ENCODE results near the gene RNF208.

RNF208 gene

DNA sequence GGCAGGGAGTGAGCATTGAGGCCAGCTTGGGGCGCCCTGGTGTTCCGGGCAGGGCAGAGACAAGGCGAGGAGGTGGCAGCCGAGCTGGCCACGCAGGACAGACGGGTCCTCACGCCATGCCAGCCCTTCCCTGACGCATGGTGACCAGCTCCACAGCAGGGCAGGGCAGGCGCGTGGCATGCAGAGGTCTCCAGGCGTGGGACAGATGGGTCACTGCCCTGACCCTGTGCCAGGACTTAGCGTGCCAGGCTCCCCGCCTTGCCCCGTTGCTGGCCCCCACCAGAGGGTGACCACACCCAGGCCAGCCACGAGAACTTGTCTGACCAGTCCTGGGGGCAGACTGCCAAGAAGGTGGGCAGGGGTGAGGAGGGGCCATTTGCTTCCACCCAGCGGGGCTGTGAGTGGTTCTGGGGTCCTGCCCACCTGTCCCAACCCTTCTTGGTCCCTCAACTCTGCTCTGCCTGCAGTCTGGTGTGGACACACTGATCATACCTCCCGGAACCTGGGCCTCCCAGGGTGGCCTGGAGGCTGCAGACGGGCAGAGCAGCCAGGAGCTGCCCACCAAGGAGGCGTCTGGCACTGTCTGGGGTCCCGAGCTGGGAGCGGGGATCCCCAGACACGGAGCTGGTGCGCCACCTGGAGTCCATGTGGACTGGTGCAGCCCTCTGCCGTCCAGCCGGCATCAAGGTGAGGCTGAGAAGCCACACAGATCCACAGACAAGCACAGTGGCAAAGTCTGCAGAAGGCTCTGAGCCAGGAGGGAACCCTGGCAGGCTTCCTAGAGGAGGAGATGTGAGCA, 5.2 kb upstream of the RNF208 start, which contains the start of gene RNF224:
Gene RNF224 (plus strand): TSS at position 449 of the 799 bp plus-strand sequence. CDS start 834 bp downstream, outside the sequence.
- peak; percentile 90 for DNase-seq (ENCODE audit: low spot score)

DNA sequence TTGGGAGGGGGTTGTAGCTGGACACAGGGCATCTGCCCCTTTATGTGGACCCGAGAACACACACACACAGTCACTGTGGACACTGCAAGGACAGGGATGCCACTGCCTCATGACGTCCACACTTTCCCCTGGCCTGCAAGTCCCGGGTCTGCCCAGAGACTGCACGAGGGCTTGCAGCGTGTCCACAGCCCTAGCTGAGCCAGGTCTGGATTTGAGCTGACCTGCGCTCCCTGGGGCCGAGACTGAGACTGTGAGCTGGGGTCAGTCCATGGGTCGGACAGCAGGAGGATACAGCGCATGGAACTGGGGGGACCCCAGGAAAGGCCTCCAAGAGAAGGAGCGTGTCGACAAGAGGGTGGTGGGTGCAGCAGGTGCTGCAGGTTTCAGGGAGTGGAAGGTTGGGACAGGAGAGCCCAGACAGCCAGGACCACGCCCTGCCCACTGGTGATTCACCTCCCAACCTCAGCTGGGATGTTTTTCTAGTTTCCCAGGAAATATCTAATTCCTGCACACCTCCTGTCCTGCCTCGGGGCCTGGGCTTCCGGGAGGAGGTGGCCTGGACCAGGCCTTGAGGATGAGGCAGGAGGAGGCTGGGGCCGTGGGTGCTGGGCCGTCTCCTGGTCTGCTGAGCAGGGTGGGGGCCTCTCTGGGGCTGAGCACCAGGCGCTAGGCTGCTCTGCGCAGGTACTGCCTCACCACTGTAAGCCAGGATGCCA, 4.5 kb upstream of the RNF208 start:
- DNase-seq (ENCODE audit: low spot score) = no peak

DNA sequence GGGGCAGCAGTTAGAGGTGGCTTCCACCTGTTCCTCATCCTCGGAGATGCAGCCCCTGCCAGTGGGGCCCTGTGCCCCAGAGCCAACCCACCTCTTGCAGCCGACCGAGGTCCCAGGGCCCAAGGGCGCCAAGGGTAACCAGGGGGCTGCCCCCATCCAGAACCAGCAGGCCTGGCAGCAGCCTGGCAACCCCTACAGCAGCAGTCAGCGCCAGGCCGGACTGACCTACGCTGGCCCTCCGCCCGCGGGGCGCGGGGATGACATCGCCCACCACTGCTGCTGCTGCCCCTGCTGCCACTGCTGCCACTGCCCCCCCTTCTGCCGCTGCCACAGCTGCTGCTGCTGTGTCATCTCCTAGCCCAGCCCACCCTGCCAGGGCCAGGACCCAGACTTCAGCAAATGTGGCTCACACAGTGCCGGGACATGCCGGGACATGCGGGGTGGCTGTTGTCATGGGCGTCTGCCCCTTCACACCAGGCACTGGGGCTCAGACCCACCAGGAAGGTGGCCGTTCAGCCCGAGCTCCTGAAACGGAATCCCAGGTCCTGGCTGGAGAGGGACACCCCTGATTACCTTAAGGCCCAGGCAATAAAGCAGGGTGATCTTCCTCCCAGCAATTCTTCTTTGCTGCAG, 3.8 kb upstream of the RNF208 start:
- DNase-seq (ENCODE audit: low spot score) = no peak

DNA sequence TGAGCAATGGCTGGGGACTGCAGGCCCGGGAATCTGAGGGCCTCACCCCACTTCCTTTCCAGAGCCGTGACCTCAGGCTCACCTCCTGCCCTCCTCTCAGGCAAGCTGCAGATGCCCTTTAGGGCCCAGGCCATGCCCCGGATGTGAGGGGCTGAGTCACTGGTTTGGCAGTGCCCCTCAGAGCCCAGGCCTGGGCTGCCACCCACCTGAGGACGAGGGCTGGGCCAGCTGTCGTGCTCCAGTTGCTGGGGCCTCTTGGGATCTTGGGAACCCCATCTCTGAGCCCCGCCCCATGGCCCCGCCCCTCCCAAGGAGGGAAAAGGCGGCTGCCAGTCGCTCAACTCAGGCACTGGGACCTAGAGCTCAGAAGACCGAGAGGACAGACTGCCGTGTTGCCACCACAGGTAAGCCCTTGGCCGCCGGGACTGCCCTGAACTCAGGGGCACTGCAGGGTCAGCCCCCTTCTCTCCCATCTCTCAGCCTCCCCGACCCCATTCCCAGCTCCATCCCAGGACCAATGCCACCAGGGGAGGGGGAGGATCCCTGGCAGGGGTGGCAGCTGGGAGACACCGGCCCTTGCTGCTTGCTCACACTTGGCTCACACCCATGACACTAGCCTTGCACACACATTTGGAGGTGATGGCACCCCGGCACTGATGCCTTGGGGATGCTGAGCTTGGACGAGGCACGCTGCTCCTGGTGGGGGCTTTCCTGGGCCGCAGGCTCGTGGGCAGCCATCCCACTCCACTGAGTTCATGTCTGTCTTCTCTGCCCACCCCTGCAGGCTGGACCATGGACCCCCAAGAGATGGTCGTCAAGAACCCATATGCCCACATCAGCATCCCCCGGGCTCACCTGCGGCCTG, 3.0 kb upstream of the RNF208 start, which contains the start of gene CYSRT1:
Gene CYSRT1 (plus strand): TSS at position 345 of the 865 bp plus-strand sequence. CDS start 448 bp downstream, at position 793.
- no peak for DNase-seq (ENCODE audit: low spot score)

DNA sequence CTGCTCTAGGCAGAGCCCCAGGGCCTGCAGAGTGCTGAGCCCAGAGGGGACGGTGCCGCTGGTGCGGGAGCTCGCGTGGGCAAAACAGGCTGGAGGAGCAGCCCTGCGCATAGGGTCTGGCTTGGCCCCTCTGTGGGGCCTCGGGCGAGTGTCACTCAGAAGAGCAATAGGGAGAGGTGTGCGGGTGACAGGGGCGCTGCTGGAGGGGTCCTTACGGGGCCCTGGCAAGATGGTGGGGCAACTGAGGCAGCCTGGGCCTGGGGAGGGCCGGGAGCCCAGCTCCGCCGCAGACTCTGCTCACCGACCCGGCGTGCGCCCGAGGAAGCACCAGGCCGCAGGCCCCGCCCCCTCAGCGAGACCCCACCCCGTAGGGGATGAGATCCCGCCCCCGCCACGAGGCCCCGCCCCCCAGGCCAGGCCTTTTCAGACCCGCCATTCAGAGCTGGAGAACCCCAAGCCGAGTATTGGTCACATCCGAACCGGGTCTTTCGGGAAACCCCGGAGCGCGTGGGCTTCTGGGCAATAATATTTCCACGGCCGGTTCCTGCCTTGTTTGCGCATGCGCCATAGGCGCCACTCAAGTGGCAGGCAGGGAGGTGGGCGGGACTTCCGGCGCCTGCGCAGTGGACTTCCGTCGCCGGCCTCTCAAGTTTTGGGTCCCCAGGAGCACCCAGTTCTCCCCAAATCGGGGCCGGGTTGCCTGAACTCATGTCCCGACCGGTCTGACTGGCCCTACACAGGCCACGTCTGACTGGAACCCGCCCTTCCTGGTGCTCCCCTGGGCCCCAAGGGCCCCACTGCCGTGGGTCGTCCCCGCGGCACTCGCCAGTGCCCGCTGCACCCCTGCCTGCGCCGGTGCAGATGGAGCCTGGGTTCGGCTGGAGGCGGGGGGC, 1.3 kb upstream of the RNF208 start:
- DNase-seq (ENCODE audit: low spot score) = peak; percentile 99

DNA sequence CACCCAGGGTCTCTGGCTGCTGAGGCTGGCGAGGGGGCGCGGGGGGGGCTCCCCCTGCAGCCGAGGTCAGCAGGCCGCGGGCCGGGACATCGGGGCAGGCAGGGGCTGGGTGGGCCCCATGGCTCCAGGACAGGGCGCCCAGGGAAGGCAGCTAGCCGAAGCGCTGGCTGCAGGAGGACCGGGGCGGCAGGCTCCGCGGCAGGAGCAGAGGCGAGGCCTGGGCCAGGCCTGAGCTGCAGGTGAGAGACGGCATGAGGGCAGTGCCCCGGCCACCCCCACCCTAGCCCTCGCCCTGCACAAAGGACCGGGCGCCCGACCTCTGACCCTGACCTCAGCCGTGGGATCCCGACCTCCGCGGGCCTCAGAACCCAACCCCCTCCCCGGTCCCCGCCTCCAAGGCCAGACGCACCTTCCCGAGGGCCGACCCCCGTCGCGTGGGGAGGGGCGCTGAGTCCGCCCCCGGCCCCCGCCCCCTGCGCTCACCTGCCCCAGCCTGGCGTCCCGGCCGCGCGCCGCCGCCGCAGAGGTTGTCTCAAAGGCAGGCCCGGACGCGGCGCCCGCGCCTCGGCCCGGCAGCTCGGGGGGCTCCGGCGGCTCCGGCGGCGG, 431 bp downstream of the RNF208 start:
- no peak for DNase-seq (ENCODE audit: low spot score)

DNA sequence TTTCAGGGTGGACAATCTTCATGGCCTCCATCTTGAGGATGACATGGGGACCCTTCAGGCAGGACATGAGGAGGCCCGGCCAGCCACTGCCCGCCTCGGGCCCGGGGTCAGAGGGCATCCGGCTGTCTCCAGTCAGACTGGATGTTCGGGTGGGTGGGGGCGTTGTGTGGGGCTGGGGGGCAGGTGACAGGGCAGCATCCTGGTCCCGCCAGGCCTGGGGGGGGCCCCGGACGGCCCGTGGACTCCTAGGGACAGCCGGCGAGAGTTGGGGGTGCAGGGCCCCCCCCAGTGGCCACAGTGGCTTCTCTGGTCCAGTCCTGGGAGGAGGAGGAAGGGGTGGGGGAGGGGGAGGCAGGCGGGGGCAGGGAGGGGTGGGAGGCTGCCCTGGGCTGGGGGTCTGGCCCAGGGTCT, 940 bp downstream of the RNF208 start:
- DNase-seq (ENCODE audit: low spot score) = no peak

DNA sequence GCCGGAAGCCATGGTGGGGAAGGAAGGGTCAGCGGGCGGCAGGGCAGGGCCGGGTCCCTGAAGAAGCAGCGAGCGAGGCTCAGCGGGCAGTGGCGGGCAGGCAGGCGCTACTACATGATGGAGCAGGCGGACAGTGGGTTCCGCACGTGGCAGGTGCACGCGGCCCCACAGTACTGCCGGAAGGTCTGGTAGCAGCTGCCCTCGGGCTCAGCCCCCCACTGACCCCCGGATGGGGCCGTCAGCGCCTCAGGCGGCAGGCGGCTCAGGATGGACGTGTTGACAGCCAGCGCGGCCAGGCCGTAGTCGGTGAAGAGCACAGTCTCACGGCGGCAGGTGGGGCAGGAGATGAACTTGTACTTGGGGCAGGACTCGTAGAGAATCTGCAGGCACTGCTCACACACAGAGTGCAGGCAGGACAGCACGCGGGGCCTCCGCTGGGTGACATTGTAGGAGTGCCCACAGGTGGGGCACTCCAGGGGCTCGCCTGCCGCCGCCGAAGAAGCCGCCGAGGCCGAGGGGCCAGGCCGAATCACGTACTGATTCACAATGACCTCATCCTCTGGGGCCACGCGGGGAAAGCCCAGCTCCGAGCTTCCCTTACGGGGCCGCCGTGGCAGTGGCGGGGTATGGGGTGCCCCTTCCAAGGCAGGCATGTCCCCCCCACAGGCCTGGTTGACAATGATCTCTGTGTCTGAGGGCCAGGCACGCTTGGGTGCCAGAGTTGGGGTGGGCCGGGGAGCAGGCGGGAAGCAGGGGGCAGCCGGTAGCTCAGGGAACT, 1.5 kb downstream of the RNF208 start:
- no peak for DNase-seq (ENCODE audit: low spot score)

DNA sequence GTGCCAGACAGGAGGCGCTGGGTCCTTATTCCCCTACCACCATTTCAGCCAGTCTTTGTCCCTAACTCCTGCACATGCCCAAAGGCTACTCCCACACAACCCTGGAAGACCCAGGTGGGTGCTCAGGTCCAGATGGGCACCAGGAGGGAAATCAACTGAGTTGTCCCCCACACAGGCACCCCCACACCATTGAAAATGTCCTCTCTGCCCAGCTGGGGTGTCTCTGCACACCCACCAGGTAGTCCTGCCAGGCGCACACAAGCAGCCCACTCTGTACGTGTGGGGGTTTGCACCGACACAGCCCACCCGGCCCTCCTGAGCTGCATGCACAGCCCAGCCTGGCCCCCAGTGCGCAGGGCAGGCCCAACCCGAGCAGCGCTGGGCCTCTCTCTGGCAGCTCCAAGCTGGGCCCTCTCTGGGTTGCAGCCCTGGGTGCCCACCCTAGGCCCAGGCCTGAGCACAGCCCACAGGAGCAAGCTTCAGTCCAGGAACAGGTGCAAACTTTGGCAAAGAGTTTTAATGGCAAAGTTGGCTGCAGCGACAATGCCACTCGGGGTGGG, 2.2 kb downstream of the RNF208 start:
- no peak for DNase-seq (ENCODE audit: low spot score)

DNA sequence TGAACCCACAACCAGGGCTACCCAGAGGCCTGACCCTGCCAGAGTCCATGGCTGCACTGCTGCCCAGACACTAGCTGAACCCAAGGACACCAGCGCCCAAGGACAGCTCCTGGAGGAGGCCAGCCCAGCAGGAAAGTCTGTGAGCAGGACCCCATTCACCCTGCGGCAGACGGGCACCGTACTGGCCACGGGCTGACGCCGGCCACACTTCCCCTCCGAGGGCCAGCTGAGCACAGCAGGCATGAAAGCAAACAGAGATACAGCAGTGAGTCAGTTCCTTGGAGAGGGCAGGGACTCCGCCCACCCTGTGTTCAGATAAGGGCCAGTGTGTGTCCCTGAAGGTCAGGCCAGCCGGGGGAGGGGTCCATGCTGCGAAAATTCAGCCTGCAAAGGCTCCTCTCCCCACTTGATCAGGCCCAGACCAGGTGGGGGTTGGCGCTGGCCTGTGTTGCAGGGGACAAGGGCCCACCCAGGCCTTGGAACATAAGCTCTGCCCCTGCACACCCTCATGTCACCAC, 3.2 kb downstream of the RNF208 start:
- no peak for DNase-seq (ENCODE audit: low spot score)

DNA sequence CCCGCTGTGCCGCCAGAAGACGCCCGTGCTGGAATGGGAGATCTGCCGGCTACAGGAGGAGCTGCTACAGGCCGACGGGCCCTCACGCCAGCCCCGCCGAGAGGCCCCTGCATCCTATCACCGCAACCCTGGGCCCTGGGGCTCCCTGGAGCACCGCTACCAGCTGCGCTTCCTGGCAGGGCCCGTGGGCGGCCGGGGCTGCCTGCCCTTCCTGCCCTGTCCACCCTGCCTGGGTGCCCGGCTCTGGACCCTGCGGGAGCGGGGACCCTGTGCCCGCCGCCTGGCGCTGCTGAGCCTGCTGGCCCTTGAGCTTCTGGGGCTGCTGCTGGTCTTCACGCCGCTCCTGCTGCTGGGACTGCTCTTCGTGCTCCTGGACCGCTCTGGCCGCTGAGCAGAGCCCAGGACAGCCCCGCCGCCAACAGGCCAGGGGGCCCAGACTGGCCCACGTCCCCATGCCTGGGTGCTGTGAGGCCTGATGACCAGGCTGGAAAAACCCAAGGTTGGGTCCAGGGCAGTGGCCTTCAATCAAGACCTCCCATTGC, 3.8 kb downstream of the RNF208 start:
- no peak for DNase-seq (ENCODE audit: low spot score)

DNA sequence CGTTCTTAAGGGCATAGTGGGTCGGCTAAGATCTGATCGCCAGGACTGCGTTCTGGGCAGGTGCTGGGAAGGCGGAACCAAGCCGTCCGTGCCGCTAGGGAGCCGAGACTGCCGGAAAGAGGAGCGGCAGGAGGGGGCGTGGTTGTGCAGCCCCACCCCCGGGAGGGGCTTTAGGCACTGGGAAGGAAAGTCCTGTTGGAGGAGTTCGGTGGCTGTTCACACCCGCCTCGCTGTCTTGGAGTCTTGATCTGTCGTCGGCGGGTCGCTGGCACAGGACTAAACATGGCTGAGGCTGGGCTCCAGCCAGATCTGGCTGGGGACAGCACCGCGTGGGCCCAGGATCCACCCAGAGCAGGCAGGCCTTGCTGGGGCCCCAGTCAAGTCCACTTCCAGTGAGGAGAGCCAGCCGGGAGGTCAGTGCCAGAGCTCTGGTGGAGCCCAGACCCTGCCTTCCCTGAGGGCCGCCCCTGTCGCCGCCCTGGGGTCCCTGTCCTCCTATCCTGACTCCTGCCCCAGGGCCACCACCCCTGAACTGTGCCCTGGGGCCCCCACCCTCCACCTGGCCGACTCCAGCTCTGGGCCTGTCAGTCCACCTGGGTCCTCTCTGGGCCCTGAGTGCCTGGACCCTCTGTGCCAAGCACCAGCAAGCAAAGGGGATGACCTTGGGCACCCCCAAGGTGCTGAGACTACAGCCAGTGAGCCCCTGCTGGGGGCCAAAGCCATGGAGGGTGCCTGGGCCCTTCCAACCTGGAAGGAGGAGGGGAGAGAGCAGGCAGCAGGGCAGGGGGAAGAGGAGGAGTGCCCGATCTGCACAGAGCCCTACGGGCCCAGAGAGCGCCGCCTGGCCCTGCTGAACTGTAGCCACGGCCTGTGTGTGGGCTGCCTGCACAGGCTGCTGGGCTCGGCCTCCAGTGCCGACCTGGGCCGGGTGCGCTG, 4.5 kb downstream of the RNF208 start:
- no peak for DNase-seq (ENCODE audit: low spot score)

DNA sequence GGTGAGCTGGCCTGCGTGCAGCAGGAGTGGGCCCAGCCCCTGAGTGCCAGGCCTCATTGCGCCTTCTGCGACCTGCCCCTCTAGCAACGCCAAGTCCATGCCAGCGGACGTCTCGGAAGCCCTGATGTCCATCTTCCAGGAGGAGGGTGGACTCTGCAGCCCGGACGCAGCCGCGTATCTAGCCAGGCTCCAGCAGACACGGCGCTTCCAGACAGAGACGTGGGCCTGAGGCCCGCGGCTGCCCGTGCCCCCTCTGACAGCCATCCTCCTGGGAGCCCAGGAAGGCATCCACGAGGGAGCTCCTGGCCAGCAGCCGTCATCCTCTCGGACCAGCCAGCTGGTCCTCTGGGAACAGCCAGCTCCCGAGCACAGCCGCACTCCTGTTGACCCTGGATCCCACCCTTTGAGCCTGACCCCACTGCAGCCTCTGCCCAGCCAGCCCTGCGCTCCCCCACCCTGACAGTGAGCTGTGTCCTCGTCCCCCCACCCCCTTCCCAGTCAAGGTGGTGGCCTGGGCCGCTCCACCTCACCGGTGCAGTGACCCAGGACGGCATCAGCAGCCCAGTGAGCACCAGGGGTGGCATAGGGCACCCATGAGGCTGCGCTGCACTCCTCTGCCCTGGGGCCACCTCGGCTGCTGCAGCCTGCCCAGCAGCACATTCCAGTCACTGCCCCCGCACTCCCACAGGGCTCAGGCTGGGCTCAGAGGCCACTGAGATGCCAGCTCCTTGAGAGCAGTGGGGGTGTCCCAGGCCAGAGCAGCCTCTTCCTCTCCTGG, 5.7 kb downstream of the RNF208 start:
- DNase-seq (ENCODE audit: low spot score) = no peak

DNA sequence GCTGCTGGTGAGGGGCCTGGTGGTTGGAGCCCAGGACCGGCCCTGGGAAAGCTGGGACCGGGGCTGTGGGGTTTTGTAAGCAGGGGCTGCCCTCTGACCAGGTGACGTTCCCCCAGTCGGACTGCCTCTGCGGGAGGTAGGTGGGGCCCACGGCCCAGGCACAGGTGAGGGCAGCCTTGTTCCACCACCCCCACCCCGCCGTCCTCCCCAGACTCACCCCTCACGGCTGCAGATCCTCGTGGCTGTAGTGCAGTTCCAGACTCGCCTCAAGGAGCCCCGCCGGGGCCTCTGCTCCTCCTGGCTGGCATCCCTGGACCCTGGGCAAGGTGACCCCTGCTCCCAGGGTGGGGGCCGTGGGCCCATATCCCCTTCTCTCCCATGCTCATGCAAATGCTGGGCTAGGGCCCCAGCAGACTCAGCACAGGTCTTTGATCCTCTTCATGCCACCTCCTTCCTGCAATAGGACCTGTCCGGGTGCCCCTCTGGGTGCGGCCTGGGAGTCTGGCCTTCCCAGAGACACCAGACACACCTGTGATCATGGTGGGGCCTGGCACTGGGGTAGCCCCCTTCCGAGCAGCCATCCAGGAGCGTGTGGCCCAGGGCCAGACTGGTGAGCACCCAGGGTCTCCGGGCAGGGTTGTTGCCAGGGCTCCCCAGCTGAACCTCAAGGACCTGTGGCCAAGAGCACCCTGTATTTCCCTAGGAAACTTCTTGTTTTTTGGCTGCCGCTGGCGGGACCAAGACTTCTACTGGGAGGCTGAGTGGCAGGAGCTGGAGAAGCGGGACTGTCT, 6.6 kb downstream of the RNF208 start:
- DNase-seq (ENCODE audit: low spot score) = no peak

DNA sequence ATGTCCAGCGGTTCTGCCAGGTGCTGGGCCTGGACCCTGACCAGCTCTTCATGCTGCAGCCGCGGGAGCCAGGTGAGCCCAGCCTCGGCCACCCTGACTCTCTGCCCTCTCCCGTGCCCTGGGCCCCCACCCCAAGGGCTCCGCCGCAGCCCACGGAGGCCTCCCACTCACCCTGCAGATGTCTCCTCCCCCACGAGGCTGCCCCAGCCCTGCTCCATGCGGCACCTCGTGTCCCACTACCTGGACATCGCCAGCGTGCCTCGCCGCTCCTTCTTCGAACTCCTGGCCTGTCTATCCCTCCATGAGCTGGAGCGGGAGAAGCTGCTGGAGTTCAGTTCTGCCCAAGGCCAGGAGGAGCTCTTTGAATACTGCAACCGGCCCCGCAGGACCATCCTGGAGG, 7.4 kb downstream of the RNF208 start:
- no peak for DNase-seq (ENCODE audit: low spot score)

Measured in NAMALWA (cell line).